Progenitor cell of endocrine pancreas (in vitro differentiated cells): ENCODE measurements around the gene NCBP3. TPM values are rescaled to one million over a fixed set of nuclear protein-coding genes. Genes with fewer than 3 reads are reported as not detected.

Experiments
- DNase-seq: peaks from one replicate; pipeline ENCODE4 v3.0.0; 2021; ENCODE audit warnings: low spot score; ENCODE audit not compliant: unreplicated experiment
- H3K27ac Mint-ChIP-seq: 2 replicates; pipeline ENCODE4 v1.8.0; 2021; ENCODE audit warnings: mild to moderate bottlenecking, moderate library complexity, mixed read lengths
- H3K27me3 Mint-ChIP-seq: 2 replicates; pipeline ENCODE4 v1.8.0; 2021; ENCODE audit warnings: mixed read lengths
- H3K36me3 Mint-ChIP-seq: 2 replicates; pipeline ENCODE4 v1.8.0; 2022; ENCODE audit warnings: mixed read lengths; ENCODE audit not compliant: insufficient read depth
- H3K4me1 Mint-ChIP-seq: 2 replicates; pipeline ENCODE4 v1.8.0; 2021; ENCODE audit warnings: low read depth, mixed read lengths
- H3K4me3 Mint-ChIP-seq: 2 replicates; pipeline ENCODE4 v1.8.0; 2021; ENCODE audit warnings: low read depth, mild to moderate bottlenecking, moderate library complexity, mixed read lengths
- H3K9me3 Mint-ChIP-seq: 2 replicates; pipeline ENCODE4 v1.8.0; 2021; ENCODE audit warnings: low read depth, mixed read lengths
- total RNA-seq: library from RNA; stranded (reverse); gene quantifications from 2 replicates; pipeline ENCODE4 v1.2.1, GENCODE V29; 2021
- TF ChIP-seq, protein P1 (sequence below): fragments of 200-600 bp; sonication (generic); IDR thresholded peaks from one replicate; pipeline ENCODE4 v1.5.0; 2021; ENCODE audit warnings: antibody characterized with exemption, mild to moderate bottlenecking; ENCODE audit not compliant: unreplicated experiment

NCBP3 gene
- total RNA-seq, 1 donor from 2014 or later, result 90.9 TPM

DNA sequence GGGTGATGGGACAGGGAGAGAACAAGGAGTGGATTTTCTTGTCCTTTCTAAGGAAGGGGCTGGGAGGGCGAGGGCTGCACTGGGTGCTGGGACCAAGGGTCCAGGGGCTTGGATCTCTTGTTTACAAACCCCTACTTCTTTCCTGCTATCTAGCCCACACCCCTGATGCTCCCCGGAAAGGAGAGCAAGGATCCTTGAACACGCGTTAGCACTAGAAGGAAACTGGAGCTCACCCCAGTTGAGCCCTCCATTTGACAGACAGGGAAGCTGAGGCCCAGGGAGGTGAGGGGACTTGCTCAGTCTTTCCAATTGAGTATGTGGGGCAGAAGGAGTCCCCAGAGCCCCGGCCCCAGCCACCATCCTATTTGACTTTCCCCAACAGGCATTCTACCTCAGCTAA, 40.5 kb downstream of the NCBP3 start:
- Mint-ChIP-seq H3K4me3 (no peak overlapping the region), H3K36me3 (peaks cover 13% of the 10 kb centered on the region), H3K27ac (no peak overlapping the region), H3K27me3 (no peaks in the 10 kb centered on the region), H3K9me3 (no peaks in the 10 kb centered on the region), H3K4me1 (no peaks in the 10 kb centered on the region)
- TF ChIP-seq, protein P1, sequence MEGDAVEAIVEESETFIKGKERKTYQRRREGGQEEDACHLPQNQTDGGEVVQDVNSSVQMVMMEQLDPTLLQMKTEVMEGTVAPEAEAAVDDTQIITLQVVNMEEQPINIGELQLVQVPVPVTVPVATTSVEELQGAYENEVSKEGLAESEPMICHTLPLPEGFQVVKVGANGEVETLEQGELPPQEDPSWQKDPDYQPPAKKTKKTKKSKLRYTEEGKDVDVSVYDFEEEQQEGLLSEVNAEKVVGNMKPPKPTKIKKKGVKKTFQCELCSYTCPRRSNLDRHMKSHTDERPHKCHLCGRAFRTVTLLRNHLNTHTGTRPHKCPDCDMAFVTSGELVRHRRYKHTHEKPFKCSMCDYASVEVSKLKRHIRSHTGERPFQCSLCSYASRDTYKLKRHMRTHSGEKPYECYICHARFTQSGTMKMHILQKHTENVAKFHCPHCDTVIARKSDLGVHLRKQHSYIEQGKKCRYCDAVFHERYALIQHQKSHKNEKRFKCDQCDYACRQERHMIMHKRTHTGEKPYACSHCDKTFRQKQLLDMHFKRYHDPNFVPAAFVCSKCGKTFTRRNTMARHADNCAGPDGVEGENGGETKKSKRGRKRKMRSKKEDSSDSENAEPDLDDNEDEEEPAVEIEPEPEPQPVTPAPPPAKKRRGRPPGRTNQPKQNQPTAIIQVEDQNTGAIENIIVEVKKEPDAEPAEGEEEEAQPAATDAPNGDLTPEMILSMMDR, result no peak
- no peak for DNase-seq

DNA sequence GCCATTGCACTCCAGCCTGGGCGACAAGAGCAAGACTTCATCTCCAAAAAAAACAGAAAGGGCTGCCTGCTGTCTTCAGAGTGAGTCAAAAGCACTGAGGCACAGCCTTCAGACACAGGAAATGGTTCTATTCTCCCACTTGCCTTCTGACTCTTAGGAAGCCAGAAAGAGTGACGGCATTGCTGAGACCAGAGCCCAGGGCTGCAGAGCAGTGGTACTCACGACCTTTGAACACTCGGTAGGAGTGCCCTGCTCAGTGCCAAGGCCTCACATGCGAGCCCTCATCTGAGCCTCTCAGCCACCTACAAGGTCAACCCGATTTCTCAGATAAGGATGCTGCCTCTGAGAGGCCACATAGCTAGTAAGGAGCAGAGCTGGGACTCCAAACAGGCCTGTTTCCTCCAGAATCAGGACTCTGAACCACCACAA, 41.5 kb downstream of the NCBP3 start:
- Mint-ChIP-seq H3K9me3 (no peaks in the 10 kb centered on the region), H3K4me3 (no peak overlapping the region), H3K27ac (no peak overlapping the region), H3K36me3 (peaks cover 13% of the 10 kb centered on the region), H3K27me3 (no peaks in the 10 kb centered on the region), H3K4me1 (no peaks in the 10 kb centered on the region)
- no peak for DNase-seq
- TF ChIP-seq, protein P1, result no peak

DNA sequence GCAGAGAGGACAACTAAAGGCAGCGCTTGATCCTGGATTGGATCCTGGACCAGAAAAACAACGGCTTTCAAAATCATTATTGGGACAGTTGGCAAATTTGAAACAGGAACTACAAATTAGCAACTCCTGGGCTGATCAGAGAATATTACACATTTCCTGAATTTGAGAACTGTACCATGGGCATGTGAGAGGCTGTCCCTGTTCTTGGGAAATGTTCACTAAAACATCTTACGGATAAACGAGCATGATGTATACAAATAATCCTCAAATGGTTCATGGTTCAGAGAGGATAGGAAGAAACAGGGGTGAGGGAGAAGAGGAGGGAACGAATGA, 42.8 kb downstream of the NCBP3 start:
- Mint-ChIP-seq H3K4me3 (no peak overlapping the region), H3K4me1 (no peaks in the 10 kb centered on the region), H3K9me3 (no peaks in the 10 kb centered on the region), H3K36me3 (peaks cover 8% of the 10 kb centered on the region), H3K27me3 (no peaks in the 10 kb centered on the region), H3K27ac (no peak overlapping the region)
- TF ChIP-seq, protein P1, result no peak
- DNase-seq, result no peak

DNA sequence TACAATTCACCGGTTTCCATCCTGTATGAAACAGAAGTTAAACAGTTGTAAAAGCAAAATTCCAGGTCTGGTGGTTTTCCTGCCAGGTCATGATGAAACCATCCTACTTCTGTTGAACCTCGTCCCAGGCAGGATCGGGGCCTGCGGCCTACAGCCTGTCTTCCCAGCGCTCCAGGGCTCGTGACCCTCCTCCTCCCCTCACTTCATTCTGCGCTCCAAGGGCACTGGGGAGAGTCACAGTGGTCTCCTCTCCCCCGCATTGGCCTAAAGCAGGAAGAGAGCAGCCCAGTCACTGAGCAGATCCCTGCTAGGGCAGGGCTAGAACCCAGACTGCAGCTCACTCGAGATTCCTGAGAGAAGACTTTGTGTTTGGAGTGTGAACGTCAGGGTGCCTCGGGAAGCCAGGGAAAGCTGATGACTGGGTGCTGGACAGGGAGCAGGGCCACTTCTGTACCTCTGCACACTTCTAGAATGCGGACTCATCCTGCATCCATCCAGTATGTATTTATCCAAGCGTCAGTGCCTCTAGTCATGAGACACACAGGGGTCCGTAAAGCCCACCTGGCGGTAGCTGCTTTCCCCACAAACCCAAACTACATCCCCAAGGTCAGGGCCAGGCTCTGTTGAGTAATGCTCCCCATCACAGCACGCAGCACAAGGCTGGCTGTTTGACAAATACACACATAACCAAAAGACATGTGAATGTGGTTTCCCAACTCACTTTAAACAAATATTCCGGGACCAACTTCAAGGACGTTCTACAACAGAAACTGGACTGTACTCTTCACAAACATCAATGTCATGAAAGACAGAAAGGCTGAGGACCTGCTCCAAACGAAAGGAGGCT, 43.4 kb downstream of the NCBP3 start:
- TF ChIP-seq, protein P1, result no peak
- H3K36me3 Mint-ChIP-seq, result peaks cover 8% of the 10 kb centered on the region
- H3K27me3 Mint-ChIP-seq, result no peaks in the 10 kb centered on the region
- no peaks in the 10 kb centered on the region for H3K9me3 Mint-ChIP-seq
- H3K27ac Mint-ChIP-seq, result no peak overlapping the region
- no peak overlapping the region for H3K4me3 Mint-ChIP-seq
- DNase-seq, result no peak
- no peaks in the 10 kb centered on the region for H3K4me1 Mint-ChIP-seq

DNA sequence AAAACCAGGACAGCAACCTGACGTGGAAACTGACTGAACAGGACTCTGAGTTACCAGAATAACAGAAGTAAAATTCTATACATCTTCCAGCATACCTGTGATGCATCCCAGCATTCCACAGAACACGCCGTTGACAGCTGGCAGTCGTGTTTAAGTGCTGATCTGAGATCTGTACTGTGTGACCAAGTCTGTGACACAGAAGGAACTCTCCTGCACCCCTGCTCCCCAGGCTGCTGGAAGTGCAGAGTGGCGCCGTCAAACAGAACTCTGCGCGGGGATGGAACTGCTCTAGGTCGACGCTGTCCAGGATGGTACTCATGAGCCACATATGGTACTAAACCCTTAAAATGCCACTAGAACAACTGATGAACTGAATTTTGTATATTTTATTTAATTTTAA, 44.3 kb downstream of the NCBP3 start:
- H3K9me3 Mint-ChIP-seq, result no peaks in the 10 kb centered on the region
- no peaks in the 10 kb centered on the region for H3K4me1 Mint-ChIP-seq
- peaks cover 7% of the 10 kb centered on the region for H3K36me3 Mint-ChIP-seq
- DNase-seq, result no peak
- TF ChIP-seq, protein P1, result no peak
- no peak overlapping the region for H3K27ac Mint-ChIP-seq
- no peak overlapping the region for H3K4me3 Mint-ChIP-seq
- no peaks in the 10 kb centered on the region for H3K27me3 Mint-ChIP-seq
